Sciatic nerve (tissue), 2 donors: ENCODE results near the gene HELB. TPM values are rescaled to one million over a fixed set of nuclear protein-coding genes. Genes with fewer than 3 reads are reported as not detected.
"Not testable (repeated sequence)": the region's sequence is repeated elsewhere in the genome, so short reads cannot be mapped to it uniquely, and the experiment has no call there.

Experiments
- ATAC-seq: fragments of 200-7000 bp; cut with Tn5 transposase; one replicate; pipeline ENCODE4 v1.9.1; 2020; ENCODE audit warnings: mild to moderate bottlenecking, moderate library complexity
- DNase-seq: peaks from one replicate; pipeline ENCODE4 v3.0.0-alpha.2; 2020; ENCODE audit warnings: low spot score
- intact Hi-C: fragments of 100-400 bp; cut with DNase I; formaldehyde crosslinking; loops from one replicate; pipeline ENCODE4 v1.14.2; 2022
- total RNA-seq: library from RNA; stranded (reverse); fragmentation: NEBNext Ultra II Directional; extraction: Animal tissue kit (Norgen Biotek cat#: 25700); gene quantifications from one replicate; pipeline ENCODE4 v1.2.1, GENCODE V29; 2021
- donor health status: DM: no; HTN: no; CAD: no.
- donor health status: DM: no; HTN: no; CAD: no.

The HELB gene
- total RNA-seq, 1 donor from 2014 or later, result 8.7 TPM

DNA sequence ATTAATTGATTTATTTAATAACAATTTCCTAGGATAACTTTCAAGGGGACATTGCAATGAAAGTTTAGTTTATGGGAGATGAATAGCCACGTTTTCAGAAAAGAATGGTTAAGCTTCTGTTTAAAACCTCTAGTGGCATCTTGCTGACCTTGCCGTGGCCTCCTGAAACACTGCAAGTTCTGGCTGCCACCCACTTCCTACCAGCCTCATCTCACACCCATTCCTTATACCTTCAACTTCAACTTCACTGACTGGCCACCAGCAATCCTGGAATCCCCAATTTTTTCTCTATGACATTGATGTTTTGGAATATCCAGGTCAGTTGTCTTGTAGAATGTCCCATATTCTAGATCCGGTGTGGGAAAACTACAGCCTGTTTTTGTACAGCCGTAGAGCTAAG, 5.2 kb upstream of the HELB start:
- ATAC-seq (no peak), DNase-seq (no peak)
- intact Hi-C loops, result no loop called here

DNA sequence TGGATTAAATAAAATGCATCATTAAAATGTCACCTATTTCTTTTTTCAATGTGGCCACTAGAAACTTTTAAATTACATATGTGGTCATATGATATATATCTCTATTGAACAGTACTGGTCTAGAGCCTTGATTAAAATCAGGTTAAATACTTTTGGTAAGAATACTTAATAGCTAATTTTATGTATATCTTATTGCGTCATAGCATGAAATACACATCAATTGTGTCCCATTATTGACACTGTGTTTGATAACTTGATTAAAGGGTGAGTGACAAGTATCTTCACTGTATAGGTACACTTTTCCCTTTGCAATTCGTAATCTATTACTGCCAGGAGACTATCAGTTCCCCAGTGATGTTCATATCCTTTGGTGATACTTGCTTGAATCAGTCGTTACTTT, 4.4 kb upstream of the HELB start:
- no peak for DNase-seq
- intact Hi-C loops, result no loop called here
- ATAC-seq, result no peak

DNA sequence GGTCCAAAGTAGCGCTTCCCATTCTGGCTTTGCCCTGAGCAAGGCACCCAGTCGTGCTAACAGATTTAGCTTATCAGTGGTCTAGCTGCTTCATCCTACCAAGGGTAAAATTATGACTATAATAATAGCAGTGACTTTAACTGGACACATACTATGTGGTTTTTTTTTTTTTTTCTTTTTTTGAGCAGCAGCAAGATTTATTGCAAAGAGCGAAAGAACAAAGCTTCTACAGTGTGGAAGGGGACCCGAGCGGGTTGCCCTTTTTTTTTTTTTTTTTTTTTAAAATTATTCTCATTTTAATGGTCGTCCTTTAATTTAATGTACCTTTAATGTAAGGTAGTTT, 505 bp downstream of the HELB start:
- DNase-seq (no peak), ATAC-seq (no peak)
- intact Hi-C loops, result no loop called here

DNA sequence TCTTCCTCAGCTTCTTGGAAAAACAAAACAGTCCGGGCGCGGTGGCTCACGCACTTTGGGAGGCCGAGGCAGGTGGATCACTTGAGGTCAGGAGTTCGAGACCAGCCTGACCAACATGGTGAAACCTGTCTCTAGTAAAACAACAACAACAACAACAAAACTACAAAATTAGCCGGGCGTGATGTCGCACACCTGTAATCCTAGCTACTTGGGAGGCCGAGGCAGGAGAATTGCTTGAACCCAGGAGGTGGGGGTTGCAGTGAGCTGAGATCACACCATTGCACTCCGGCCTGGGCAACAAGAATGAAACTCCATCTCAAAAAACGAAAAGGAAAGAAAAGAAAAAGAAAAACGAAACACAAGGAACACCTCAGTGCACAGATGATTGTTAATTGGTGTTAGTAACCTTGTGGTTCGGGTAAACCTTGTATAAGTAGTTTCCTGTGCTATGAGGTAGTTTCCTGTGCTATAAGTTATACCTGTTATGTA, 1.1 kb downstream of the HELB start:
- ATAC-seq, intact Hi-C loops, DNase-seq: not testable (repeated sequence)

DNA sequence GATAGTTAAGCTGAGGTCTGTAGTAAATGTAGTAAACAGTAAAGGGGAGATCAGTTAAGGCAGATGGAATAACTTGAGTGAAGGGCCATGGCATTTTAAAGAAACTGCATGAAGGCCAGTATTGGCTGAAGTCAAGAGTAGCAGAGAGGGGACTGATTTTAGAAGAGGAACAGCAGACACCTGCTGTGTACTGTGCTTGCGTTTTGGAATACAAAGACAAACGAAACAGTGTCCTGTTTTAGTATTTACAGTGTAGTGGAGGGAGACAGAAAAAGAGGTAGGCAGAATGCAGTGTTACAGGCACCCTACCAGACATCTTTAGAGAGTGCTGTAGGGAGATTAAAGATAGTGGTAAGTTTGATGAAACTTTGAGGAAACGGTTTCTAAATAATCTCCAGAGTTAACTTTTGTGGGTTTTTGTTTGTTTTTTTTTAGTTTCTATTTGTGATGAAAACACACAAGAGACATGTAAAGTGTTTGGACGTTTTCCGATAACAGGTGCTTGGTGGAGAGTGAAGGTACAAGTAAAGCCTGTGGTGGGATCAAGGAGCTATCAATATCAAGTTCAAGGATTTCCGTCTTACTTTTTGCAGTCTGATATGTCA, 2.1 kb downstream of the HELB start:
- intact Hi-C loops, result no loop called here
- ATAC-seq, result no peak
- no peak for DNase-seq

DNA sequence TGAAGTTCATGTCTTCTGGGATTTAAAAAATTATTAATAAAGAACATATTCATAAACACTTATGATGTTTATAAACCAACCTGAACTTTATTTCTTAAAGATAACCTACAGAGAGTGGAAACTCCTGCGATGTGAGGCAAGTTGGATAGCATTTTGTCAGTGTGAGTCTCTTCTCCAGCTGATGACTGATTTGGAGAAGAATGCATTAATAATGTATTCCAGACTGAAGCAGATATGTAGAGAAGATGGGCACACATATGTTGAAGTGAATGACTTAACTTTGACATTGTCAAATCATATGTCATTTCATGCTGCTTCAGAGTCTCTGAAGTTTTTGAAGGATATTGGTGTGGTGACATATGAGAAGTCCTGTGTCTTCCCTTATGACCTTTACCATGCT, 7.3 kb downstream of the HELB start:
- intact Hi-C loops, result no loop called here
- DNase-seq, result no peak
- no peak for ATAC-seq

DNA sequence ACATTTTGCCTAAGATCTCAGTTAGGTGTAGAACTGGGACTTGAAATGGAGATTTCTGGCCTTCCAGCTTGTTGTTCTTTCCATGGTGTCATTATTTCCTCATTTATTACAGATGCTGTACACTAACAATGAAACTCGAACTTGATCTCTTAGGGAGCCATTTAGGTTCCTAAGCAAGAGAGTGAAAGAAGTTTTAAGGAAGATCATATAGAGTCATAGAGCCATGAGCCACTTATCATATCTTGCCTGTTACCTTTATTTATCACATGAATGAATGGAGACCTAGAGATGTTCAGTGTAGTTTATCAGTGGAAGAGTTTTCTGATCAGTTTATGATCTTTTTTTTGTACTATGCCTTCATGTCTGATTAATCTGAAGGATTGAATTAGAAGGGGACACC, 9.9 kb downstream of the HELB start:
- intact Hi-C loops, result no loop called here
- ATAC-seq (no peak), DNase-seq (no peak)

DNA sequence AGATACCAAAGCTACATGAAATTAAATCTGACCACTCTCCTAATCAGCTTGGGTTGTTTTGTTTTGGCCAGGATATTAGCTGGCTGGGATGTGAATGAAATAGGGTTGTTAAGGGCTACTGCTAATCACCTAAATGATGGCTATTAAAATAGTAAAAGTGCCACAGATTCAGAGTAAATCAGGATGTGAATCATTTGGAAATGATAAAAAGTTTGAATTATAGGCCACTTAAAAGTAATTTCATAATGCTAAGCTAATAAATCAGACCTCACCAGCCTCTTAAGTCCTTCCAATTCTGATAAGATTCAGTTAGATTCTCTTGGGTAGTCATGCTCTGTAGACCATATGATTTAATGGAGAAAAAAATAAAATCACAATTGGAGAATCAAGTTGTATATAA, 12.0 kb downstream of the HELB start:
- intact Hi-C loops, result no loop called here
- DNase-seq (no peak), ATAC-seq (no peak)

DNA sequence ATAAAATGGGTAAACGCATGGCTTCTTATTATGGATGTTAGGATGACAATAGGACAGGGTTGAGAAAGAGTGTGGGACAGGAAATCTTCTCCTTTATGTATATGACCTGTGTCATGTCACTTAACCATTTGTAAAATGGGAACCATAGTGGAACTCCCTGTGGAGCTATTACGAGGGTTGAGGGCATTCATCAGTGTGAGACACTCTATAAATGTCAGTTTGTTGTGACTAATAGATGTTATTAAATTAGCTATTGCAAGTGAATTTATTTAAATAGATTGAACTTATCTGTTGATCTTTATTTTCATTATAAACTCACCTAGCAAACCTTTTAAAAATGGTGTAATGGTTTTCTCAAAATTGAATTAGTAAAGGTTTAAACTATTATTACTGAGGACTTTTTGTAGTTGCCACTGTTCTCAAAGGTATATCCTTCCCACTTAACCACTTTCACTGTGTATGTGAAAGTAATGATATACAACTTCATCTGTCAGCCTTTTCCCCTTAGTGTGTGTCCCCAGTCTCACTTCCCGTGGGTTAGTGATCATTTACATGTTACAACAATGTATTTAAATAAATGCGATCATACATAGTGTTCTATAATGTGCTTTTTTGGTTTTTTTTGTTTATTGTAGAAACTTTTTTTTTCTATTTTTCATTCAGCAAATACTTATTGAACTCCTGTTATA, 17.1 kb downstream of the HELB start:
- intact Hi-C loops, result no loop called here
- no peak for DNase-seq
- ATAC-seq, result no peak

DNA sequence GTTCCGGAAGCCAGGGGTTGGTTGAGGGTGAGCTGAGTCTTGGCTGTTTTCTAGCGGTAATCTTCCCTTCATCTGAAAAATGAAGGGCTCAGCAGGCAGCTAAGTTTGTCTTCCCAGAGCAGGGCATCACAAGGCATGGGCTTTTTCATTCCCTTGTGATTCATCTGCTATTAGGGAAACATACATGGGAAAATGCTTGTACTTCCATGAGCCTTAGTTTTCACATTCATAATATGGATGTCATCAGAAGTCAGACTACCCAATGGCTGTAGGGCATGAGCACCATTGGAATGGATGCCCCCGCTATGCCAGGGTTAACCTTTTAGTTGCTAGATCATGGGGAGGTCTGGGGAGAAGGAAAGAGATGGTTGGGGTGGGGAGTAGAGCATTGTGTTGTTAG, 18.7 kb downstream of the HELB start:
- DNase-seq, result no peak
- intact Hi-C loops, result no loop called here
- ATAC-seq, result no peak

DNA sequence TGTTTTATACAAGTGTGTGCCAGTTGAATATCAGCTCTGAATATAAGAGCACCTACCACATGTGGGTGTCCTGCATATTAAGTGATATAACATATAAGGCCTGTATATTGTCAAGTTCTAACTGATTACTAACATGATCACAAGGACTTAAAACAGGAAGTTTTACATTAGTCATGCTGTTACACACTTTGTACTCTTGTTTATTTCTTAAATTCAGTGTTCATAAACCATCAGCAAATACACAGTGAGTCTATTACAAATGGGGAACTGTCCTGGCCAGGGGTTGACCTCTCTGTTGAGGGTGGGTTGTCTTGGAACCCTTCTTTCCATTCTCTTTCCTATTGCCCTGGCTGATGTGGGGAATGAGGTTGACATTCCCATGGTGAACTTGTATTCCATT, 19.1 kb downstream of the HELB start:
- DNase-seq (no peak), ATAC-seq (no peak)
- intact Hi-C loops, result no loop called here

DNA sequence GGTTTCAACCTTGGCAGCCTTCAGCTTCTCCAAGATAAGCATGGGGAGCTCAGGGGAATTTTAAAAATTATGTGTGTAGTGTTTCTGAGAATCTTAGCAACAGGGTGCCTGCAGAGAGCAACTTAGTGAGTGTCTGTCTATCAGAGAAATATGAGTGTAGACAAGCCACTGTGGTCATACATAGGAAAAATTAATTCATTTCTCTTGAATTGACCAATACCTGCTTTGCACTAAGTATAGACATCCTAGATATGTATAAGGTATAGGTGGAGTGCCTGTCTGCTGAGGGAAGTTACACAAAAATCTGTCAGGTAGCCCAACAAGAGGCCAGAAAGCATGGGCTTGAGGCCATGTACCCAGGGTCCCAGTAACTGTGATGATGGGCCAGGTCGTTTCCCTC, 20.7 kb downstream of the HELB start:
- DNase-seq (no peak), ATAC-seq (no peak)
- intact Hi-C loops, result no loop called here

DNA sequence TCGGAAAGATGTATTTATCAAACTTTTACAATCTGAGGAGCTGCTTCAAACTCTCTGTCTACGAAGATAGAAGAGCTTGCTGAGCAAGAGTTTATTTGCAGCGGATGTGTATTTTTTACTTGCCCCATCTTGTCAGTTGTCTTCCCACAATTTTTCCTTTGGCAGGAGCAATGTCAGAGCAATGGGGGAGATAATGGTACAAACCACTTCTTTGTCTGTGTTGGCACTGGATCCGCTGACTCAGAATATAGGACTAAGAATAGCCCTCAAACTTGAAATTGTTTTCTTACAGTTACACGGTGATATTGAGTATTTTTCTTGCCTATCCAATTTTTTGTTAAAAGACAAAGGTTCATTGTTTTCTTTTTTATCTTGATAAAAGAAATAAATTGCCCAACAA, 27.6 kb downstream of the HELB start:
- DNase-seq (no peak), ATAC-seq (no peak)
- intact Hi-C loops, result no loop called here

DNA sequence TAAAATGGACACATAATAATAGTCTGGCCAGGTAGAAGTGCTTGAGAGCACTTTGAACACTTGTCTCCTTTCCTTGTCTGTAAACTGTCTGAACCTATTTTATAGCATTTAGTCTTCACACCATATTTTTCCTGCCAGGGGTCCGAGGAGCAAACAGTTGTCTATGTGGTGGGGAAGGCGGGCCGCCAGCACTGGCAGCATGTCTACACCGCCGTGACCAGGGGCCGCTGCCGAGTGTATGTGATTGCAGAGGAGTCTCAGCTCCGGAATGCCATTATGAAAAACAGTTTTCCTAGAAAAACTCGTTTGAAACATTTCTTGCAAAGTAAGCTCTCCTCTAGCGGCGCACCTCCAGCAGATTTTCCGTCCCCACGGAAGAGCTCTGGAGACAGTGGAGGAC, 28.7 kb downstream of the HELB start:
- no peak for DNase-seq
- intact Hi-C loops, result no loop called here
- no peak for ATAC-seq

DNA sequence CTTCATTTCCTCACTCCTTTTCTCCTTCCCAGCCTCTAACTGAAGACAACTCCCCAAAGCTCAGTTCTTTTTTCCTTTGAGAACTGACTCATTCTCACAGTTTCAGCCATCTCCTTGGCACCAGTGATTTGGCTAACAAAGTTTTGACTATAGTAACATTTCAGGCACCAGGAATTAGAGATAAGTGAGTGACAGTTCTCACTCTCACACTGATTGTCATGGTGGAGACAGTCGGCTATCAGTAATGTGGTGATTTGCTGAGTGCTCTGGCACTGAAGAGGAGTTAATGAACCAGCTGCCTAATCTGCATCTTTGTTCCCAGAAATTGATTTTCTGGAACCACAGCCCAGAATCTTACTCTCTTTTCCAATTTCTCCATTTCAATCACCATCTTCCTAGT, 29.5 kb downstream of the HELB start:
- intact Hi-C loops, result no loop called here
- DNase-seq, result no peak
- ATAC-seq, result no peak

DNA sequence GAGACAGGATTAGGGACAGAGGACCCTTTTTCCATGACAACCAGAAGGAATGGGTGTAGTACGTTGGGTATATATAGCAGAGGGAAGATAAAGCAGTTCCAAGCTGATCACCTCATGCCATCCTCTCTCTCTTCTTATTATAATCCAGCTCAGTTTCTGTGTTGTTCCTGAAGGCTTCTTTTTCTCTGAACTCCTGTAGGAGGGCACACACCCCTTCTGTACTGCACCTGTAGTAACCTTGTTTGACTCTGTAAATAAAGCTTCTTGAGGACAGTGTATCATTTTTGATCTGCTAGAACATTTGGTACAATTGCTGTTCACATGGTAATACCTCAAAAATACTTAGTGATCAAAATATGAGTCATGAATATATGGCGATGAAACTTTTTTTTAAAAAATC, 33.5 kb downstream of the HELB start:
- intact Hi-C loops, result no loop called here
- no peak for ATAC-seq
- DNase-seq, result no peak

DNA sequence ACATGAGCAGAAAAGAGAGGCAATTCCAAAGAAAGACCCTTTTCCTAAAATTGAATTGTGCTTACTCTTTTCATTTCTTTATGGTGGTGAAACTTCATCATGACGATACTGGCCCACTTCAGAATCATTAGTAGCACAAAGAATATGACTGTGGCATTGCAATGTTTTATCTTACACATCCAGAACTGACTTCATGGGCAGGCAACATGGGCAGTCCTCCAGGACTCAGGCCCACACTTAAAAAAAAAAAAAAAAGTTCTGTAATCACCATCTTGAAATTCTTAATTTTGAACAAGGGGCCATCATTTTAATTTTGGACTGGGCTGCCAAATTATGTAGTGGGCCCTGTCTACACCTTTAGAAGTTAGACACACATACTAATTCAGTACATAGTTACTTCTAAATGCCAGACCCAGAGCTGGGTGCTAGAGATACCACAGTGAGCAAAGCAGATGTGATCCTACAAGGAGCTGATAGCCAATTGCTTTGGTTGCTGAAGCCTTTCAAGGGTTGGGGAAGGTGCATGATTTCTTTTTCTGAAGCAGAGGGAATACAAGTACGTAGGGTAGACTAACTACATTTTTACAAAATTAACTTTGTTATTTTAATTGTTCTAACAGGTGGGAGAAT, 35.2 kb downstream of the HELB start:
- ATAC-seq (no peak), DNase-seq (no peak)
- intact Hi-C loops, result no loop called here

DNA sequence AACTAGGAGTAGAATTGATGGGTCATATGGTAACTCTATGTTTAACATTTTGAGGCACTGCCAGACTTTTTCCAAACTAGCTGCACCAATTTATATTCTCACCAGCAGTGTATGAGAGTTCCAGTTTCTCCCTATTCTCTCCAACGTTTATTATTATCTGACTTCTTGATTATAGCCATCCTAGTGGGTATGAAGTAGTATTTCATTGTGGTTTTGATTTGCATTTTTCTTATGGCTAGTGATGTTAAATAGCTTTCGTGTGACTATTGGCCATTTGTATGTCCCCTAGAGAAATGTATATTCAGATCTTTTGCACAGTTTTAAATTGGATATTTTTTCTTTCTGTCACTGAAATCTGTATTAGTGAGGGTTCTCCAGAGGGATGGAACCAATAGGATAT, 37.8 kb downstream of the HELB start:
- intact Hi-C loops, result no loop called here
- no peak for ATAC-seq
- DNase-seq, result no peak

DNA sequence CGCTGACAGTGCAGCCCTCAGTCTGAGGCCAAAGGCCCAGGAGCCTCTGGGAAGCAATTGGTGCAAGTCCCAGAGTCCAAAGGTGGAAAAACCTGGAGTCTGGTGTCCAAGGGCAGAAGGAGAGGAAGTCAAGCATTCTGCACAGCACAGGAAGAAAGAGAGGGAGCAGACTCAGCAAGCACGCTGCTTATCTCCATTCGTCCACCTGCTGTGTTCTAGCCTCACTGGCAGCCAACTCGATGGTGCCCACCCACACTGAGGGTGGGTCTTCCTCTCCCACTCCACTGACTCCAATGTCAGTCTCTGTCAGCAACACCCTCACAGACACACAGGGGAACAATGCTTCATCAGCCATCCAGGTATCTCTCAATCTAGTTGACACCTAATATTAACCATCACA, 38.8 kb downstream of the HELB start:
- DNase-seq, result no peak
- intact Hi-C loops, result no loop called here
- ATAC-seq, result no peak

DNA sequence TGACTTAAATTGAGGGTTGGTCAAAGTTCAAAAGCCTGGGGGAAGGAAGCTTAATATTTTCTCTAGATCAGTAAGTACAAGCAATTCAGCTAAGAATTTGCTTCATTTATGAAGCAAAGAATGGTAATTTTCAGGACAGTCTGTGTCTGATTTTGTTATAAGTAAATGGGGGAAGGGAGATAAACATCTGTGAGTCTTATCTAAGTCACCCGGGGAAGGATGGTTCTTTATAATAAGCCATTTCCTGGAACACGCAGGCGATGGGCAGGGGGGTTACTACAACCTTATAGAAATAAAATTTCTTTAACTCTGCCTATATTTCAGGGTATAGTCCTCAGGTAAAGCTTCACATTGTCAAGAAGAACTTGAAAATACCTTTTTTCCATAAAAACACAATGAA, 42.9 kb downstream of the HELB start:
- DNase-seq (no peak), ATAC-seq (no peak)
- intact Hi-C loops, result no loop called here

DNA sequence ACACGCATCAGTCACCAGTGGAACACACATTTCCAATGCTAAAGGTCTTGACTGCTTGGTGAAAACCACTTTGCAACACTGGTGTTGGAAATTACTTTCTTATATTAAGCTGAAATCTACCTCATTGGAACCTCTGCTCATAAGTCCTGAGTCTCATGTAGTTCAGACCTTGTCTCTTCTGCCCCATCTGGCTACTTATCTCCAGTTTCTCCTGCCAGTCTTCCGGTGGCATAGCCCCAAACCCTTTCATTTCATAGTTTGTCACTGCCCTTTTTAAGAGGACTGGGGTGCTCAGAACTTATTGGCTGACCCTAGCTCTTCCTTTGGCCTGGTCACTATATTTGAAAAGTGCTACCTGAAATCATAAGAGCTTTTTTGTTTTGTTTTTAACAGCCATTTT, 43.7 kb downstream of the HELB start:
- intact Hi-C loops, result no loop called here
- ATAC-seq, result no peak
- no peak for DNase-seq
